Measurements from ENCODE around the gene ALK. TPM values are rescaled to one million over a fixed set of nuclear protein-coding genes. Genes with fewer than 3 reads are reported as not detected.

Gene ALK
- polyA plus RNA-seq, 1 of the 3 experiments (the other 2 are of a cell fraction) = 0.30 TPM

DNA sequence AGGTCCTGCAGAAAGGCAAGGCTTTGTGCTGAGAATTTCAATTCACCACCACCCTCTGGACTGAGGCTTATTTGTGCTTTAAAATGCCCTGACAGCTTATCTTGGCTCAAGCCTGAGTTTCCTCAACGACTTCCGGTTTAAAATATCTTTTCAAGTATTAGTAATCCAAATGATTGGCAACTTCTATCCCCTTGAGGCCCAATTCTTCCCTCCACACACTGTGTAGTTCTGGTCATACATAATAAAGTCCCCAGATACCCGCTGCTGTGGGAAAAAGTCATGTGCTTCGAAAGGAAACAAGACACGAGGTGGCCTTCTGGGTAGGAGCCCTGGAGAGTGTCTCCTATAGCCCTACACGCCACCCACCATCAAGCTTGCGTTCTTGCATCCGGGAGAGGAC is 393.4 kb downstream of the ALK start:
- Histone ChIP-seq H3K27me3 (ENCODE audit: insufficient read depth) (no peaks in the 10 kb centered on the region), H3F3A (replicated peaks; ENCODE audit: insufficient read depth) (no peaks in the 10 kb centered on the region), H3K9me3 (no peaks in the 10 kb centered on the region), H3K4me3 (ENCODE audit: low read depth in 2 of 2, low read length in 1 of 2) (no peak overlapping the region), H3K9me2 (no peaks in the 10 kb centered on the region), H3K4me2 (no peak overlapping the region), H3K27ac (ENCODE audit: low read depth in 2 of 2, low read length in 1 of 2) (peak overlapping the region in 1 of 2 experiments; percentile 79; a peak in 2 of 4 replicates), H3K79me2 (ENCODE audit: insufficient read depth) (no peaks in the 10 kb centered on the region), H3K9ac (no peak overlapping the region), H4K20me1 (ENCODE audit: insufficient read depth) (no peaks in the 10 kb centered on the region), H3K36me3 (replicated peaks in 1 of 2; ENCODE audit: control insufficient read depth in 1 of 2, insufficient read depth in 2 of 2, low read length in 1 of 2) (no peaks in the 10 kb centered on the region), H3K4me1 (ENCODE audit: control insufficient read depth in 1 of 2, insufficient read depth in 2 of 2, low read depth in 1 of 2, low read length in 1 of 2) (peaks cover 0 to 57% of the 10 kb centered on the region in 2 experiments; a peak in 1 of 4 replicates), H2AFZ (ENCODE audit: low read depth) (no peak overlapping the region)
- DNase-seq = no peak
- TF ChIP-seq, protein P1, sequence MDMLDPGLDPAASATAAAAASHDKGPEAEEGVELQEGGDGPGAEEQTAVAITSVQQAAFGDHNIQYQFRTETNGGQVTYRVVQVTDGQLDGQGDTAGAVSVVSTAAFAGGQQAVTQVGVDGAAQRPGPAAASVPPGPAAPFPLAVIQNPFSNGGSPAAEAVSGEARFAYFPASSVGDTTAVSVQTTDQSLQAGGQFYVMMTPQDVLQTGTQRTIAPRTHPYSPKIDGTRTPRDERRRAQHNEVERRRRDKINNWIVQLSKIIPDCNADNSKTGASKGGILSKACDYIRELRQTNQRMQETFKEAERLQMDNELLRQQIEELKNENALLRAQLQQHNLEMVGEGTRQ (IDR thresholded peaks at IDR 0.05; ENCODE audit: borderline replicate concordance, low read depth, low read length) = no peak
- no peak for TF ChIP-seq NRF1 (IDR thresholded peaks at IDR 0.05; ENCODE audit: low read depth, low read length)
- TF ChIP-seq, protein P2, sequence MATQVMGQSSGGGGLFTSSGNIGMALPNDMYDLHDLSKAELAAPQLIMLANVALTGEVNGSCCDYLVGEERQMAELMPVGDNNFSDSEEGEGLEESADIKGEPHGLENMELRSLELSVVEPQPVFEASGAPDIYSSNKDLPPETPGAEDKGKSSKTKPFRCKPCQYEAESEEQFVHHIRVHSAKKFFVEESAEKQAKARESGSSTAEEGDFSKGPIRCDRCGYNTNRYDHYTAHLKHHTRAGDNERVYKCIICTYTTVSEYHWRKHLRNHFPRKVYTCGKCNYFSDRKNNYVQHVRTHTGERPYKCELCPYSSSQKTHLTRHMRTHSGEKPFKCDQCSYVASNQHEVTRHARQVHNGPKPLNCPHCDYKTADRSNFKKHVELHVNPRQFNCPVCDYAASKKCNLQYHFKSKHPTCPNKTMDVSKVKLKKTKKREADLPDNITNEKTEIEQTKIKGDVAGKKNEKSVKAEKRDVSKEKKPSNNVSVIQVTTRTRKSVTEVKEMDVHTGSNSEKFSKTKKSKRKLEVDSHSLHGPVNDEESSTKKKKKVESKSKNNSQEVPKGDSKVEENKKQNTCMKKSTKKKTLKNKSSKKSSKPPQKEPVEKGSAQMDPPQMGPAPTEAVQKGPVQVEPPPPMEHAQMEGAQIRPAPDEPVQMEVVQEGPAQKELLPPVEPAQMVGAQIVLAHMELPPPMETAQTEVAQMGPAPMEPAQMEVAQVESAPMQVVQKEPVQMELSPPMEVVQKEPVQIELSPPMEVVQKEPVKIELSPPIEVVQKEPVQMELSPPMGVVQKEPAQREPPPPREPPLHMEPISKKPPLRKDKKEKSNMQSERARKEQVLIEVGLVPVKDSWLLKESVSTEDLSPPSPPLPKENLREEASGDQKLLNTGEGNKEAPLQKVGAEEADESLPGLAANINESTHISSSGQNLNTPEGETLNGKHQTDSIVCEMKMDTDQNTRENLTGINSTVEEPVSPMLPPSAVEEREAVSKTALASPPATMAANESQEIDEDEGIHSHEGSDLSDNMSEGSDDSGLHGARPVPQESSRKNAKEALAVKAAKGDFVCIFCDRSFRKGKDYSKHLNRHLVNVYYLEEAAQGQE (IDR thresholded peaks at IDR 0.05; ENCODE audit: low read depth, low read length) = no peak
- no peak for TF ChIP-seq RAD21 (IDR thresholded peaks at IDR 0.05; ENCODE audit: low read length)
- TF ChIP-seq RFX5 (IDR thresholded peaks at IDR 0.05; ENCODE audit: low read length) = no peak
- no peak for TF ChIP-seq NFIC (IDR thresholded peaks at IDR 0.05; ENCODE audit: borderline replicate concordance)
- no peak for TF ChIP-seq JUND (IDR thresholded peaks at IDR 0.05)
- TF ChIP-seq MXI1 (IDR thresholded peaks at IDR 0.05; ENCODE audit: low read depth, low read length) = no peak
- TF ChIP-seq TCF12 (IDR thresholded peaks at IDR 0.05) = no peak
- no peak for TF ChIP-seq RCOR1 (IDR thresholded peaks at IDR 0.05; ENCODE audit: low read length)
- no peak for TF ChIP-seq EZH2phosphoT487 (IDR thresholded peaks at IDR 0.05; ENCODE audit: borderline replicate concordance, low read depth)
- no peak for TF ChIP-seq EP300 (IDR thresholded peaks at IDR 0.05; ENCODE audit: borderline replicate concordance in 1 of 2, low read depth in 1 of 2, low read length in 1 of 2)
- TF ChIP-seq, protein P3, sequence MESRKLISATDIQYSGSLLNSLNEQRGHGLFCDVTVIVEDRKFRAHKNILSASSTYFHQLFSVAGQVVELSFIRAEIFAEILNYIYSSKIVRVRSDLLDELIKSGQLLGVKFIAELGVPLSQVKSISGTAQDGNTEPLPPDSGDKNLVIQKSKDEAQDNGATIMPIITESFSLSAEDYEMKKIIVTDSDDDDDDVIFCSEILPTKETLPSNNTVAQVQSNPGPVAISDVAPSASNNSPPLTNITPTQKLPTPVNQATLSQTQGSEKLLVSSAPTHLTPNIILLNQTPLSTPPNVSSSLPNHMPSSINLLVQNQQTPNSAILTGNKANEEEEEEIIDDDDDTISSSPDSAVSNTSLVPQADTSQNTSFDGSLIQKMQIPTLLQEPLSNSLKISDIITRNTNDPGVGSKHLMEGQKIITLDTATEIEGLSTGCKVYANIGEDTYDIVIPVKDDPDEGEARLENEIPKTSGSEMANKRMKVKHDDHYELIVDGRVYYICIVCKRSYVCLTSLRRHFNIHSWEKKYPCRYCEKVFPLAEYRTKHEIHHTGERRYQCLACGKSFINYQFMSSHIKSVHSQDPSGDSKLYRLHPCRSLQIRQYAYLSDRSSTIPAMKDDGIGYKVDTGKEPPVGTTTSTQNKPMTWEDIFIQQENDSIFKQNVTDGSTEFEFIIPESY (IDR thresholded peaks at IDR 0.05; ENCODE audit: borderline replicate concordance, low read depth) = no peak
- TF ChIP-seq TEAD4 (IDR thresholded peaks at IDR 0.05; ENCODE audit: borderline replicate concordance, insufficient read depth) = no peak
- TF ChIP-seq, protein P4, sequence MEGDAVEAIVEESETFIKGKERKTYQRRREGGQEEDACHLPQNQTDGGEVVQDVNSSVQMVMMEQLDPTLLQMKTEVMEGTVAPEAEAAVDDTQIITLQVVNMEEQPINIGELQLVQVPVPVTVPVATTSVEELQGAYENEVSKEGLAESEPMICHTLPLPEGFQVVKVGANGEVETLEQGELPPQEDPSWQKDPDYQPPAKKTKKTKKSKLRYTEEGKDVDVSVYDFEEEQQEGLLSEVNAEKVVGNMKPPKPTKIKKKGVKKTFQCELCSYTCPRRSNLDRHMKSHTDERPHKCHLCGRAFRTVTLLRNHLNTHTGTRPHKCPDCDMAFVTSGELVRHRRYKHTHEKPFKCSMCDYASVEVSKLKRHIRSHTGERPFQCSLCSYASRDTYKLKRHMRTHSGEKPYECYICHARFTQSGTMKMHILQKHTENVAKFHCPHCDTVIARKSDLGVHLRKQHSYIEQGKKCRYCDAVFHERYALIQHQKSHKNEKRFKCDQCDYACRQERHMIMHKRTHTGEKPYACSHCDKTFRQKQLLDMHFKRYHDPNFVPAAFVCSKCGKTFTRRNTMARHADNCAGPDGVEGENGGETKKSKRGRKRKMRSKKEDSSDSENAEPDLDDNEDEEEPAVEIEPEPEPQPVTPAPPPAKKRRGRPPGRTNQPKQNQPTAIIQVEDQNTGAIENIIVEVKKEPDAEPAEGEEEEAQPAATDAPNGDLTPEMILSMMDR (IDR thresholded peaks at IDR 0.05) = no peak
- TF ChIP-seq POLR2AphosphoS5 (IDR thresholded peaks at IDR 0.05; ENCODE audit: low read depth, low read length) = no peak
- TF ChIP-seq, protein P5, sequence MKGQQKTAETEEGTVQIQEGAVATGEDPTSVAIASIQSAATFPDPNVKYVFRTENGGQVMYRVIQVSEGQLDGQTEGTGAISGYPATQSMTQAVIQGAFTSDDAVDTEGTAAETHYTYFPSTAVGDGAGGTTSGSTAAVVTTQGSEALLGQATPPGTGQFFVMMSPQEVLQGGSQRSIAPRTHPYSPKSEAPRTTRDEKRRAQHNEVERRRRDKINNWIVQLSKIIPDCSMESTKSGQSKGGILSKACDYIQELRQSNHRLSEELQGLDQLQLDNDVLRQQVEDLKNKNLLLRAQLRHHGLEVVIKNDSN (IDR thresholded peaks at IDR 0.05; ENCODE audit: borderline replicate concordance, low read depth) = no peak
- POLR2A ChIA-PET = no interaction called here
- WGBS (ENCODE audit: low lambda C conversion rate) = 49% methylated on average over 8 of the region's 8 CpGs
- CTCF ChIA-PET = interaction anchor here (1.2 to 1.3 kb wide), 2 partner anchors 51 to 123 kb away, joined by 3 to 6 read pairs; no protein-coding TSS in a partner anchor
